HL-60 (cell line): ENCODE results near the gene NAT8L.

Source experiments
- CTCF ChIP-seq: IDR thresholded peaks from one replicate; pipeline ENCODE4 v1.5.1; 2011; ENCODE audit warnings: low read length, control low read depth, inconsistent platforms; ENCODE audit not compliant: insufficient read depth
- GABPA ChIP-seq: IDR thresholded peaks from 2 replicates; pipeline ENCODE4 v1.6.1; 2012; ENCODE audit warnings: low read depth
- POLR2AphosphoS5 ChIP-seq: IDR thresholded peaks from 2 replicates; pipeline ENCODE4 v1.6.1; 2012; ENCODE audit warnings: low read depth
- REST ChIP-seq: IDR thresholded peaks from 2 replicates; pipeline ENCODE4 v1.6.1; 2012; ENCODE audit warnings: low read depth; ENCODE audit not compliant: insufficient replicate concordance

- TF ChIP-seq CTCF (no peak), GABPA (no peak), POLR2AphosphoS5 (no peak), REST (no peak)
These were observed 18.5 kb upstream of the NAT8L start for GRCh38 chr4:2040391-2041238.
